ENCODE results near the gene MTA2.

- no peak for TF ChIP-seq CTCF (IDR thresholded peaks at IDR 0.05; ENCODE audit: low read length)
- TF ChIP-seq EZH2 (IDR thresholded peaks at IDR 0.05; ENCODE audit: borderline replicate concordance, low read length): no peak
Measured at GRCh38 chr11:62601372-62602140, at the start of gene MTA2.
